Measurements from ENCODE around the gene UACA. TPM values are rescaled to one million over a fixed set of nuclear protein-coding genes. Genes with fewer than 3 reads are reported as not detected.

Gene UACA
- total and polyA plus RNA-seq, 2 of the 8 experiments (the other 6 are each of a cell fraction or from before 2014, with no cell fraction given) = 28.6 to 38.9 TPM

GRCh38 chr15:70609889-70610288, 153.5 kb downstream of the UACA start:
- Histone ChIP-seq H4K91ac (replicated peaks; ENCODE audit: insufficient read length, low read length) (no peak overlapping the region), H2BK5ac (ENCODE audit: low read depth, low read length) (no peak overlapping the region), H3K56ac (replicated peaks; ENCODE audit: insufficient read length, low read depth, low read length) (no peak overlapping the region), H4K8ac (ENCODE audit: extremely low read depth, insufficient read depth, low read length) (no peak overlapping the region), H3K23me2 (ENCODE audit: low read depth, low read length) (no peaks in the 10 kb centered on the region), H3K4me1 (replicated peaks in 1 of 4; ENCODE audit: control insufficient read depth in 3 of 4, insufficient read depth in 4 of 4, low read length in 3 of 4) (peaks cover 1 to 8% (median 4%) of the 10 kb centered on the region in 4 experiments; a peak in 5 of 7 replicates), H3K79me1 (ENCODE audit: low read depth, low read length) (no peaks in the 10 kb centered on the region), H3K27ac (ENCODE audit: low read depth, low read length) (no peak overlapping the region), H3K79me2 (ENCODE audit: control insufficient read depth in 1 of 2, insufficient read depth in 2 of 2, low read length in 2 of 2) (no peaks in the 10 kb centered on the region), H2BK20ac (ENCODE audit: low read length) (no peak overlapping the region), H3K9me3 (ENCODE audit: insufficient read depth in 2 of 2, low read depth in 1 of 2, low read length in 1 of 2) (peaks cover 0 to 4% of the 10 kb centered on the region in 2 experiments; a peak in 1 of 4 replicates), H4K20me1 (replicated peaks in 1 of 2; ENCODE audit: control insufficient read depth in 1 of 2, insufficient read depth in 2 of 2, low read length in 2 of 2) (no peaks in the 10 kb centered on the region), H3K4ac (replicated peaks; ENCODE audit: insufficient read length, low read depth, low read length) (no peak overlapping the region), H3K27me3 (replicated peaks in 1 of 4; ENCODE audit: control insufficient read depth in 3 of 4, extremely low read depth in 1 of 4, insufficient read depth in 3 of 4, low read length in 3 of 4) (no peaks in the 10 kb centered on the region), H3K18ac (ENCODE audit: extremely low read depth, low read length) (no peak overlapping the region), H2BK12ac (ENCODE audit: low read depth, low read length) (no peak overlapping the region), H2BK15ac (ENCODE audit: low read length) (no peak overlapping the region), H3K4me2 (ENCODE audit: insufficient read depth in 1 of 2, low read depth in 2 of 2, low read length in 2 of 2) (no peak overlapping the region), H3K4me3 (ENCODE audit: extremely low read depth in 1 of 4, insufficient read depth in 2 of 4, low read depth in 3 of 4, low read length in 4 of 4) (no peak overlapping the region), H2BK120ac (replicated peaks; ENCODE audit: low read depth, low read length) (no peak overlapping the region), H3K36me3 (ENCODE audit: control insufficient read depth in 2 of 4, insufficient read depth in 4 of 4, low read length in 3 of 4) (no peaks in the 10 kb centered on the region), H2AK5ac (ENCODE audit: low read depth, low read length) (no peak overlapping the region), H3K9ac (replicated peaks in 1 of 4; ENCODE audit: extremely low read depth in 1 of 4, low read depth in 3 of 4, low read length in 3 of 4) (no peak overlapping the region), H3K23ac (ENCODE audit: insufficient read length) (no peak overlapping the region), H2AFZ (ENCODE audit: low read length) (no peak overlapping the region), H4K5ac (ENCODE audit: insufficient read length, low read depth, low read length) (no peak overlapping the region), H3K14ac (ENCODE audit: insufficient read length) (no peak overlapping the region)
- ChIA-PET CTCF (ENCODE audit: partially characterized antibody) (interaction anchor here (0.7 to 1.9 kb wide), 2 partner anchors 24 to 41 kb away, joined by 3 to 5 read pairs; no protein-coding TSS in a partner anchor), POLR2A (ENCODE audit: partially characterized antibody) (interaction anchor here (0.6 kb wide), 1 partner anchor 73 kb away, joined by 3 read pairs; no protein-coding TSS in a partner anchor)
- FAIRE-seq (no peak), DNase-seq (ENCODE audit: low read depth in 1 of 2, low spot score in 2 of 2) (no peak)
- 94% methylated on average over 10 of the region's 10 CpGs; no CpG with 5 or more reads in 1 of the 2 experiments for WGBS, 2 experiments (ENCODE audit: extremely low coverage in 1 of 2, insufficient coverage in 1 of 2, insufficient read length in 1 of 2, insufficient replicate concordance in 2 of 2, low coverage in 1 of 2, low lambda C conversion rate in 2 of 2, missing lambda C conversion rate in 1 of 2)
- no peak for TF ChIP-seq POLR2A (IDR thresholded peaks at IDR 0.05; ENCODE audit: control extremely low read depth in 1 of 2, low read depth in 2 of 2, low read length in 2 of 2)
- no peak for TF ChIP-seq CHD2 (IDR thresholded peaks at IDR 0.05; ENCODE audit: low read length)
- TF ChIP-seq NANOG (IDR thresholded peaks at IDR 0.05; ENCODE audit: insufficient read depth, low read depth, low read length, poor library complexity, severe bottlenecking) = no peak
- TF ChIP-seq BACH1 (IDR thresholded peaks at IDR 0.05; ENCODE audit: low read length) = no peak
- TF ChIP-seq BCL11A (IDR thresholded peaks at IDR 0.05; ENCODE audit: low read depth in 2 of 2, low read length in 2 of 2) = no peak
- no peak for TF ChIP-seq USF2 (IDR thresholded peaks at IDR 0.05; ENCODE audit: low read length)
- no peak for TF ChIP-seq HDAC6 (IDR thresholded peaks at IDR 0.05; ENCODE audit: low read depth, low read length)
- no peak for TF ChIP-seq RFX5 (IDR thresholded peaks at IDR 0.05; ENCODE audit: borderline replicate concordance, low read depth, low read length)
- no peak for TF ChIP-seq CREB1 (IDR thresholded peaks at IDR 0.05)
